ENCODE data around the gene PILRA. TPM values are rescaled to one million over a fixed set of nuclear protein-coding genes. Genes with fewer than 3 reads are reported as not detected.

The PILRA gene
- total RNA-seq, 1 experiment from 2014 or later, result not detected

DNA sequence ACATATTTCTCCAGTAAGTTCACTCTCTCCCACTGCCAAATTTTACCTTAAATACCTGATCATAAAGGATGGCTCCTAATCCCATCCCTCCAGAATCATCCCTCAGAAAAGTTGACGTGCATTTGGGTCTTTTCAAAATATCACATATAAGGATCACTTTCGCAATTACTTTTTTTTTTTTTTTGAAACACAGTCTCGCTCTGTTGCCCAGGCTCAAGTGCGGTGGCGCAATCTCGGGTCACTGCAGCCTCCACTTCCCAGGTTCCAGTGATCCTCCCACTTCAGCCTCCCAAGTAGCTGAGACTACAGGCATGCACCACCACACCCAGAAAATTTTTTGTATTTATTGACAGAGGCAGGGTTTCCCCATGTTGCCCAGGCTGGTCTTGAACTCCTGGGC lies 37.8 kb downstream of the PILRA start:
- DNase-seq (ENCODE audit: low read depth), result no peak

DNA sequence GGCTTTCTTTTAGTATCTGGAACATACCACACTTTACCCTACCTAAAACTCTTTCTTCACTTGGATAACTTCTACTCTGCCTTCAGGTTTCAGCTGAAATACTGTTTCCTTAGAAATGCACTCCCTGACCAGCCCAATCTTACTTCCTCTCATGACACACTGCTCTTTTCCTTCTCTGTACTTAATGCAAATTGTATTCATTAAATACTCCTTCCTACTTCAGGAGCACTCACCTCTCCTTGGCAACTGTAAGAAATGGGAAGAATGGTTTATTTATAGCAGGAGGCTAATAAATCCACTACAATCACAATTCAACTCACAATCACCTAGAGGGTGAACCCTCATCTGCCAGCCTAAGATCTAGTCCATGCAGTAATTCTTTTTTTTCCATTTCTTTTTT lies 40.1 kb downstream of the PILRA start:
- no peak for DNase-seq (ENCODE audit: low read depth)

DNA sequence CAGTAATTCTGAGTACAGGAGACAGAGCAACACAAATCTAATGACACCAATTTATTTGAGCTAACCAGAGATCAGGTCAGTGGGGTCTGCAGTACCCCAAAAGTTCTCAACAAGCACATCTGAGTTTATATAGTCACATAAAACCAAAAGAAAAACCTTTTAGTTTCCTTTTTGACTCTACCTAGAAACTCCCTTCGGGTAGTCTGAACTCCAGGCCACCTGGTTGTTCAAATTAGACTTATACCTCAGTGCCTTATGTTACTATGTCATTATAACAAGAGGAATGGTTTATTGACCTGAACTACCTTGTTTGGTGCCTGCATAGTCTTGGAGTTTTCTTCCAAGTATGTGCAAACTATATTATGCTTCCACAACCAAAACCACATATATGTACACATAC lies 40.6 kb downstream of the PILRA start:
- DNase-seq (ENCODE audit: low read depth), result no peak

DNA sequence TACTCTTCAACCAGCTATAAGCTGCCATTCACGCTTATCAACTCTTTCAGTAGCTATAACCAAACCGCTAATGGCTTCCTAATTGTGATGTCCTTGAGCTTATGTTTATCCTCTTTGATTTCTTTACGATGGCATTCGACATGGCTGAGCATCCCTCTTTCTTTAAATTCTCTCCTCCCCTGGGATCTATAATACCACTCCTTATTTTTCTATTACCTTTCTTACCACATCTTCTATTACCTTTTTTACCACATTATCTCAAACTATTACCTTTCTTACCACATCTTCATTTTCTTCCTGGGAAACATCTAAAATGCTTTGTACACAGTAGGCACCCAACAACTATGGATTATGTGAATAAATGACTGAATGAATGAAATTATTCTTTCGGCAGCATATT lies 42.2 kb downstream of the PILRA start:
- no peak for DNase-seq (ENCODE audit: low read depth)

DNA sequence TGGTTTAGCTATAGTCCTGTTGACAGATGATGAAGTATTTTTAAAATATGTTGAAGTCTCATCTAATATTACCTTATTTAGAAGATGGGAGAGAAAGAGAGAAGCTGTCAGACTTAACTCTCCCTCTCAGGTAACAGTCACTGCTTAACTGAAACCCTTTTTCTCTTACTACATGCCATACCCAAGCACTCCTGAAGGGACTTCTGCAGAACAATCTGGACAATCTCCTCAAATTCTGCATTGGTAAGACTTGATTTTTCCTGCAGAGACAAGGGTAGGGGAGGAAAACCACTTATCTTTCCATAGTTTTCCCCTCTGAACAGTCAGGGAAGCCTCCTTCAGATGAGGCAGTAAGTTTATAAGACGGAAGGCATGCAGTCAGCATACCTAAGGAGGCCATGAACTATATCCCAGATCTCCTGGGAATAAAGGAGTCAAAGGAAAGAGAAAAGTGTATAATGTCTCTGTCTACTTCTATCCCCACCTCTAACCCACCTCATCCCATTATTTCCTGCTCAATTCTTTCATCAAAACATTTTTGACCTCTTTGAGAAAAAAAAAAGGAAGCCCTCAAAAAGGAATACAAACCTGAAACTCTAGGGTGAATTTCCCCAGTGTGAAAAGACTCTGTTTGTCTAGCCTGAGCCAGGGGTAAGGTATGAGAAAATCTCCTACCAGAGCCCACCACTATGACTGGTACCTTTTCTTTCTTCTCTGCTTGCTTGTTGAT lies 45.8 kb downstream of the PILRA start:
- no peak for DNase-seq (ENCODE audit: low read depth)

DNA sequence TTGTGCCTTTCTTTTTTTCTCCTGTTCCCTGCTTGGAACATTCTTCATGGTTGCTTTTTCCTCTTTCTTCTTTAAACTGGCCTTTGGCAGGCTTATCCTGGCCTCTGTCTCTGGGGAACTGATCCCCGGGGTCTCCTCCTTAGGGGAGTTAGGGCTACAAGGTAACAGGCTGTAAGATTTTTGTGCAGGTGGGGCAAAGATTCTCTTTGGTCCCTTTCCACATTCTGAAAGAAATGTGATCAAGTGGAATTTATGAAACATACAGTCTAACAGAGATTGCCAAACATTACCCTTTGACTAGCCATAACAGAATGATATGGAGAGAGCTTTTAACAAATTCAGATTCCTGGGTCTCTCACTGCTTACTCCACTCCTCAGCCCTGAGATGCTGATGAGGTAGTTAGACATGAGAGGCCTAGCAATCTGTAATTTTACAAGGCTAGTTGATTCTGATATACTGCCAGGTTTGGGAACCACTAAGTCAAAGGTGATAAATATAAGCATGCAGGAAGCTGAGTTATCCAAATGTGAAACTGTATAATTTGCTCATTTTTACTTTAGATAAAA lies 46.5 kb downstream of the PILRA start:
- no peak for DNase-seq (ENCODE audit: low read depth)

DNA sequence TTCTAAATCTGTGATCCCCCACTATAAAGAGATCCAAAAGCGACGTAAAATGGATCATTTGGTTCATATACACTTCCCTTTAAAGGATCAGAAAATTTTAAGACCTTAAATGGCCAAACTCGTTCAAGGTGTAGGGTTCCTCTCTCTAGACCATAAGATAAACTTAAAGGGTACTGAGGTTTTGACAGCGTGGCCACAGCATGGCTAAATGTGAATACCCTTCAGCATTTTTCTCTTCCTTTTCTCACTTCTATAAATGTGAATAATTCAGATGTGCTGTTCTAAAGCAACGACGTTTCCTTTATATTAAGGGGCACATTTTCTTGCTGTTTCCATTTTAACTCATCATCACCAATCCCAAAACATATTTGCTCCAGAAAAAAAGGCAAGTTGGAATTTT lies 50.0 kb downstream of the PILRA start:
- no peak for DNase-seq (ENCODE audit: low read depth)

DNA sequence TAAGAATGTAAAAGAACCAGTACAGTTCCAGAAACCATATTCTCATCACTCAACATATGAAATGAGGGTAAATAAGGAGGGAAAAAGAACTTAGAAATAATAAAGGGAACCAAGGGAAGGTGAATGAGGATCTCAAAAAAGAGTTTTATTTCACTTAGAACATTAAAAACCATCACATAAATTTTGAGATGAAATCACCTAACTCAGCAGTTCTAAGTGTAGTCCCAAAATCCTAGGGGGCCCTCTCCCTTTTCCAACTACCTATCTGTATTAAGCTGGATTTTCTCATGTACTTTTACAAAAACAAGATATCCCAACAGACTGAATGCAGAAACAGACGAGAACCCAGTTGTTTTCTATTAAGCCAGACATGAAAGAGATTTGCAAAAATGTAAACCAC lies 52.1 kb downstream of the PILRA start:
- DNase-seq (ENCODE audit: low read depth), result no peak

DNA sequence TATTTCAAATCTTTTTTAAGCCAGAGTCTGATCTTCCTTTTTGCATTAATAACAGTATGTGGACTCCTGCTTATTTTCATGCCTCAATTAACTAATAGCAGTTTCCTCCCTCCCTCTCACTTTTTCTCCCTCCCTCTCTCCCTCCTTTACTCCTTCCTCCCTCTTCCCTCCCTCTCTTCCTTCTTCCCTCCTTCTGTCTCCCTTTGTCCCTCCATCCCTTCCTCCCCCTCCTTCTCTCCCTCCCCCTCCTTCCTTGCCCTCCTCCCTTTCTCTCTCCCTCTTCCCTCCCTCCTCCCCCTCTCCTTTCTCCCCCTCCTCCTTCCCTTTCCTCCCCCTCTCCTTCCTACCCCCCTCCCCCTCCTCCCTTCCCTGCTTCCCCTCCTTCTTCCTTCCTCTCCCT lies 53.2 kb downstream of the PILRA start:
- no peak for DNase-seq (ENCODE audit: low read depth)

DNA sequence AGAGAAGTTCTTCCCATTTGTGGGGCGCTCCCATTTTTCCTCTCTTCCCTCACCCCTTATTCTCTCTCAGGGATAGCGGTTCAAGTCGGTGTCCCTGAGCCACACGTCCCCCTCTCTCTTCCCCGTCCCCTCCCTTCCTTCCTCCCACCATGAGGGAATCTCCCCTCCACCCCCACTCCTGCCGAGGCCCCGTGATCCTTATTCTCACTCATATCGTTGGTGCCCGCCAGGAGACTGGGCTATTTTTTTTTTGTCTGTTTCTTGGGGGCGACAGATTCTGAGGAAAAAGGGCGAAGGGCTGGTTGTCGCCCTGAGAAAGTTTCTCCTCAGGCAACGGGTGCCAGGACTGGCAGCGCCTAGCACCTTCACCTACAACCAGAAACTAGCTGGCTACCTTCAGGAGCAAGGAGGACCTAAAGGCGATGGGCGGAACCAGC lies 54.5 kb downstream of the PILRA start:
- no peak for DNase-seq (ENCODE audit: low read depth)

DNA sequence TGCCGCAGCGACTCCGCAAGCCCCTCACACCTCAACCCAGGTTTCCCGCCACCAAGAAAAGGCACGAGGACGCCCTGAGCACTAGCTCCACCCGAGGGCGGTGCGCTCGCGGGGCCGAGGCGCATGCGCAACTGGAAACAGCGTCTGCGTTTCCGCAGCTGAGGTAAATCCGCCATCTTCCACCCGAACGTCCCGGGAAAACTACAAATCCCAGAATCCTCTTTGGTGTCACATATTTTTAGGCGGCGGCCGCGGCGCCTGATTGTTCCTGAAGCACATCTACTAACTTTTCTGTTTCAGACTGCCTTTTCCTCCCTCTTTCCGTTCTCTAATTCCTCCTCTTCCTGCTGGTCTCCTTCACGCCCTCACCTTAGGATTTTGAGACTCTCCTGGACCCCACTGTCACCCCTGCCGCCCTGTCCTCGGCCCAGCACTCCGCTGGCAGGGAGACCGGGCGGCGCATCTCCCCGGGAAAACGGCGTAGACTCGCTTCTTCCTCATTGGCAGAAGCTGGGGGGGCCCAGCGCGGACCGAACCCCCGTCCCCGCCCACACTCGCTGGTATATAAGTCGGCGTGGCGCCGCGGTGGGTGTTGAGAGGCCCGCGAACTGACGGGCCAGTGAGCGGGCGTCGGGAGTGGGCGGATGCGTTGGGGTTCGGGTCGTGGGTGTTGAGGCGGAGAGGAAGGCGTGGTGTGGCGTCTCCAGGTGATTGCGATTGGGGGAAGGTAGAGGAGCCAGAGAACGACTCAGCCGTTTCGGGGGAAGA lies 55.1 kb downstream of the PILRA start, which contains the start of gene ZCWPW1:
Gene ZCWPW1 (minus strand): TSS at position 505 of the 768 bp plus-strand sequence. CDS start 8,054 bp downstream, outside the sequence.
- DNase-seq (ENCODE audit: low read depth), result peak; percentile 96

DNA sequence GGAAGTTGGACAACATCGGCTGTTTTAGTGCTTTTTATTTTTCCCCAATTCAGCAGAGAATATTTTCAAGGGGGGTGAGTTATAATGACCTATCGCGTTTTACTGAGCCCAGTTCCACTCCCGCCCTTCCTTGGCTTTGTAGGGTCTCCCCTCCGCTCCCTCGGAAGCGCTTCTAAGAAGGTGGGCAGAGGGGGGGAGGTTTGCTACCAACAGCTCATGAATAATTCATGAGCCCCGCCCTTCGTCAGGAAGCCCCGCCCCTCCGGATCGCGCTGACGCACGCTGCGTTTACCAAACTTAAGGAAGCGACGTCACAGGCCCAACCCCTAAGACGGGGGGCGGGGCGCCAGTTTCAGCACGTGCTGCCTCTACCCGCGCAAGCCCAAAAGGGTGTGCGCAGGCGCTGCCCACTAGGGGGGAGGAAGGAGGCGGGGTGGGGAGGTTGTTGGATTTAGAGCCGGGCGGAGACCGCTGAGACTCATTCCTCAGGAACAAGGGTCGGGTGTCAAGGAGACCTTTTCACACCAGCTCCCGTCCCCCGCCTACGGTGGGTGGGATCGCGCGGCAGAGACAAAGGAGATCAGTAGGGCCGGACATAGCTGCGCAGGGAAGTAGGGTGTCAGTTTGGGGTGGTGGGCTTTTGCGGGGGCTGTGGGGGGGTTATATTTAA lies 55.8 kb downstream of the PILRA start:
- DNase-seq (ENCODE audit: low read depth), result peak; percentile 99

DNA sequence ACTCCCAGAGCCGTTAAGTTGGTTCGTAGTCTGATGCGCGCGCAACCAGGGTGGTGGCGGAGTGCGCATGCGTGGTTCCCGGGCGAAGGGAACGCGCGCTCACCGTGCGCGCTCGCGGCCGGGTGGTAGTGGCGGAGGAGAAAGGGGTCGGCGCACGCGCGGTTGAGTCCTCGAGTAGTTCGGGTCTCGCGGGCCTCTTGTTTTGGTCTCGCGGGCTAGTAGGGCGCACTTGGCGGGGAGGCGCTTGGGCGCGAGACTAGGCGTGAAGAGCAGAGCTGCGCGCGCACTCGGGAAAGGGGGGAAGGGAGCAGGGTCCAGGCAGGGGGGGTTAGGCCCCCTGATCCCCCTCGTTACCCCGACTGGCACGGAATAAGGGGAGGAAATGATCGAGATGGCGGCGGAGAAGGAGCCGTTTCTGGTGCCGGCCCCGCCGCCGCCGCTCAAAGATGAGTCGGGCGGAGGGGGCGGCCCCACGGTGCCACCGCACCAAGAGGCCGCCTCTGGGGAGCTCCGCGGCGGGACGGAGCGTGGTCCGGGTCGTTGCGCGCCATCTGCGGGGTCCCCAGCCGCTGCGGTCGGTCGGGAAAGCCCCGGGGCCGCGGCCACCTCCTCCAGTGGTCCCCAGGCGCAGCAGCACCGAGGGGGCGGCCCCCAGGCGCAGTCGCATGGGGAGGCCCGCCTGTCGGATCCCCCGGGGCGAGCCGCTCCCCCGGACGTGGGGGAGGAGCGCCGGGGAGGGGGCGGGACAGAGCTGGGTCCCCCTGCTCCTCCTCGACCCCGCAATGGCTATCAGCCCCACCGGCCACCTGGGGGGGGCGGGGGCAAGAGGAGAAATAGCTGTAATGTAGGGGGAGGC lies 56.6 kb downstream of the PILRA start, which contains the start of gene MEPCE:
Gene MEPCE (plus strand): TSS at position 195 of the 856 bp plus-strand sequence. CDS start 188 bp downstream, at position 383.
- peak; percentile 93 for DNase-seq (ENCODE audit: low read depth)

DNA sequence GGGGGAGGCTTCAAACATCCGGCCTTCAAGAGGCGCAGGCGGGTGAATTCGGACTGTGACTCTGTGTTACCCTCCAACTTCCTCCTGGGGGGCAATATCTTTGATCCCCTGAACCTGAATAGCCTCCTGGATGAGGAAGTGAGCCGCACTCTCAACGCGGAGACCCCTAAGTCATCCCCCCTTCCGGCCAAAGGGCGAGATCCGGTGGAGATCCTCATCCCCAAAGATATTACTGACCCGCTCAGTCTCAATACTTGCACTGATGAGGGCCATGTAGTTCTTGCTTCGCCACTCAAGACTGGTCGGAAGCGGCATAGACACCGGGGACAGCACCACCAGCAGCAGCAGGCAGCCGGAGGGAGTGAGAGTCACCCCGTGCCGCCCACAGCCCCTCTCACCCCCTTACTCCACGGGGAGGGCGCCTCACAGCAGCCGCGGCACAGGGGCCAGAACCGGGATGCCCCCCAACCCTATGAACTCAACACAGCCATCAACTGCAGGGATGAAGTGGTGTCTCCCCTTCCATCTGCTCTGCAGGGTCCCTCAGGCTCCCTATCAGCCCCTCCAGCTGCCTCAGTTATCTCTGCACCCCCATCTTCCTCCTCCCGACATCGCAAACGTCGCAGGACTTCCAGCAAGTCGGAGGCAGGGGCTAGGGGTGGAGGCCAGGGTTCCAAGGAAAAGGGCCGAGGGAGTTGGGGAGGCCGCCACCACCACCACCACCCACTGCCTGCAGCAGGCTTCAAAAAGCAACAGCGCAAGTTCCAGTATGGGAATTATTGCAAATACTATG lies 57.4 kb downstream of the PILRA start:
- DNase-seq (ENCODE audit: low read depth), result no peak

DNA sequence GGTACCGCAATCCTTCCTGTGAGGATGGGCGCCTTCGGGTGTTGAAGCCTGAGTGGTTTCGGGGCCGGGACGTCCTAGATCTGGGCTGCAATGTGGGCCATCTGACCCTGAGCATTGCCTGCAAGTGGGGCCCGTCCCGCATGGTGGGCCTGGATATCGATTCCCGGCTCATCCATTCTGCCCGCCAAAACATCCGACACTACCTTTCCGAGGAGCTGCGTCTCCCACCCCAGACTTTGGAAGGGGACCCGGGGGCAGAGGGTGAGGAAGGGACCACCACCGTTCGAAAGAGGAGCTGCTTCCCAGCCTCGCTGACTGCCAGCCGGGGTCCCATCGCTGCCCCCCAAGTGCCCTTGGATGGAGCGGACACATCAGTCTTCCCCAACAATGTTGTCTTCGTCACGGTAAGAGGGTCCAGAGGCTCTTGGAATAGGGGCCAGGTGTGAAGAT lies 58.0 kb downstream of the PILRA start:
- no peak for DNase-seq (ENCODE audit: low read depth)

DNA sequence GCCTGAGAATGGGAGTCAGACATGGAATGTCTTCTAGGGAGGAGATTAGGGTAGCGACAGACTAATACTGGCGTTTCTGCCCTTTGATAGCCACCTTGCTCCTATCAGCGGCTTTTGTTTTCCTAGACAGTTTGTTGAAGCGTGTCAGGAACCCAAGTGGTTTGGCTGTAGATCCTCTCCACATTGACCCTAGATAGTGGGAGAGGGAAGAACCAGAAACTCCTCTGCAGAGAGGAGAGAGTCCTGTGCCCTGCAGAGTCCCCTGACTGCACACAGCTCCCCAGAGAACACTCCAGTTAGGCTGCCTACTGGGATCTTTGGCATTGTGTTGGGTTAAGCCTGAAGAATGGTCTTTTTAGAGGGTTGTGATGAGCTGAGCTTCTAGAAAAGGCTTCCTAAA lies 58.8 kb downstream of the PILRA start:
- no peak for DNase-seq (ENCODE audit: low read depth)

DNA sequence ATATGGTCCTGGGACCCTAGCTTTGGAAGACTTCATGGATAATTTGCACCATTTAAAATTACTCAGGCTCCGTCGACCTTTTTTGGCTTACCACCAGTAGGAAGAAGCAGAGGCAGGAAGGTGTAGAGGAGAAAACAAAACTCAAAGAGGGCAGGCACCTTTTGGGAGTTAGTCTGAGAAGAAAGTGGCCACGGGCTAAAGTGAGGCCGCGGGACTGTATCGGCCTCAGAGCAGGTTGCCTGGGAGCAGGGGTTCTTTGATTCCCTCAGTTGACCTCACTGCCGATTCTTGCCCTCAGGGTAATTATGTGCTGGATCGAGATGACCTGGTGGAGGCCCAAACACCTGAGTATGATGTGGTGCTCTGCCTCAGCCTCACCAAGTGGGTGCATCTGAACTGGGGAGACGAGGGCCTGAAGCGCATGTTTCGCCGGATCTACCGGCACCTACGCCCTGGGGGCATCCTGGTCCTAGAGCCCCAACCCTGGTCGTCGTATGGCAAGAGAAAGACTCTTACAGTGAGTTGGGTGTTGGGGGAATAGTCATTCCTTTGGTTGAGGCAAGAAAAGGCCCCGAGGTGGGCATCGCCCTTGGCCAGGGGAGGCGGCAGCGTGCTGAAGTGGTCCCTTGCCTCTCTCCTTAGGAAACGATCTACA lies 59.5 kb downstream of the PILRA start:
- no peak for DNase-seq (ENCODE audit: low read depth)

DNA sequence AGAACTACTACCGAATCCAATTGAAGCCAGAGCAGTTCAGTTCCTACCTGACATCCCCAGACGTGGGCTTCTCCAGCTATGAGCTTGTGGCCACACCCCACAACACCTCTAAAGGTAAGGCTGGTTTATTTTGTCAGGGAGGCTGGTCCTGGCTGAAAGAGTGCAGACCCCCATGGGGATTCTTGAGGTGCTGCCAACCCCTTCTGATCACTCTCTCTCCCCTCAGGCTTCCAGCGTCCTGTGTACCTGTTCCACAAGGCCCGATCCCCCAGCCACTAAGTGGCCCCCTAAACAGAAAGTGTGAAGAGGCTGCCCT lies 59.9 kb downstream of the PILRA start:
- no peak for DNase-seq (ENCODE audit: low read depth)

DNA sequence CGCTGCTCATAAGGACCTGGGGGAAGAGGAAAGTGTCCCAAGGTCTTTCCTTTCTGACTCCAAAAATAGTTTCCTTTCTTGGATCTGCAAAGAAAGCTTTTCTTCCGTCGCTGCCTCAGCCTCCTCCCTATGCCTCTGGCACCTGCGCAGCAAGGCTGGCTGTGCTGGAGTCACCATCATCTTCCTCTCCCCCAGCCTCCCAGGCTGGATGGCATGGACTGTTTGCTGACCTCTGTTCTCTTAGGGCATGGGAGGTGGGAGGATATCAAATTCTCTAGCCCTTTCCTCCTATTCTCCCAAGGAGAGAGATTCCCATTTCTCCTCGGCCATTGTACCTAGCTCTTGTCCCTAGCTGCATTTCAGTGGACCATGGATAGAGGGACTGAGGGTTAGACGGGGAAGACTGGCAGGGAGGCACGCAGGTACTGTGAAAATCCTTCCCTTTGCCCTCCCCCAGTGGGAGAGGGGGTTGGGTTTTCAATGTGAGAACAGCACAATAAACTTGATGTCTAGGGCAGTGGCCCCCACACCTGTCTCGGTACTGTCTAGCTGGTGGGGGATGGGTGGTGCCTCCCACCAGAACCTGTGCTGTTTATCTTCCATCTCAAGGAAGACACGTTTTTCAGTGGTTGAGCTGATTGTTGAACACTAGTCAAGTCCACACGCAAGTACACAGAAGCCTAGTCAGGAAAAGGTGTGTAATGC lies 60.5 kb downstream of the PILRA start:
- DNase-seq (ENCODE audit: low read depth), result no peak

Data from RPMI7951 (cell line).